GM13977 (cell line): ENCODE measurements around the gene PDGFA.

ENCODE experiments used
- DNase-seq: peaks from one replicate; pipeline ENCODE4 v3.0.0; 2012; ENCODE audit warnings: low spot score
- in situ Hi-C: fragments of 300-500 bp; cut with MboI; formaldehyde crosslinking; loops from one replicate; pipeline ENCODE4 v1.12.0; 2022; ENCODE audit warnings: low sequenced_read_pairs, low pct_unique_long_range_greater_than_20kb, mixed read lengths, inconsistent platforms; ENCODE audit not compliant: unreplicated experiment
- TF ChIP-seq, protein P1 (sequence below): IDR thresholded peaks from 2 replicates; pipeline ENCODE4 v1.5.1; 2012; ENCODE audit warnings: mild to moderate bottlenecking, control low read depth; ENCODE audit not compliant: insufficient read depth; ENCODE audit errors: extremely low read depth, missing control alignments

The PDGFA gene

GRCh38 chr7:462173-463103 is 57.2 kb downstream of the PDGFA start:
- in situ Hi-C loops = no loop called here
- TF ChIP-seq, protein P1, sequence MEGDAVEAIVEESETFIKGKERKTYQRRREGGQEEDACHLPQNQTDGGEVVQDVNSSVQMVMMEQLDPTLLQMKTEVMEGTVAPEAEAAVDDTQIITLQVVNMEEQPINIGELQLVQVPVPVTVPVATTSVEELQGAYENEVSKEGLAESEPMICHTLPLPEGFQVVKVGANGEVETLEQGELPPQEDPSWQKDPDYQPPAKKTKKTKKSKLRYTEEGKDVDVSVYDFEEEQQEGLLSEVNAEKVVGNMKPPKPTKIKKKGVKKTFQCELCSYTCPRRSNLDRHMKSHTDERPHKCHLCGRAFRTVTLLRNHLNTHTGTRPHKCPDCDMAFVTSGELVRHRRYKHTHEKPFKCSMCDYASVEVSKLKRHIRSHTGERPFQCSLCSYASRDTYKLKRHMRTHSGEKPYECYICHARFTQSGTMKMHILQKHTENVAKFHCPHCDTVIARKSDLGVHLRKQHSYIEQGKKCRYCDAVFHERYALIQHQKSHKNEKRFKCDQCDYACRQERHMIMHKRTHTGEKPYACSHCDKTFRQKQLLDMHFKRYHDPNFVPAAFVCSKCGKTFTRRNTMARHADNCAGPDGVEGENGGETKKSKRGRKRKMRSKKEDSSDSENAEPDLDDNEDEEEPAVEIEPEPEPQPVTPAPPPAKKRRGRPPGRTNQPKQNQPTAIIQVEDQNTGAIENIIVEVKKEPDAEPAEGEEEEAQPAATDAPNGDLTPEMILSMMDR = no peak
- no peak for DNase-seq

GRCh38 chr7:461453-462172 is 58.0 kb downstream of the PDGFA start:
- TF ChIP-seq, protein P1 = no peak
- in situ Hi-C loops = no loop called here
- no peak for DNase-seq

- no peak for DNase-seq
Observed at GRCh38 chr7:461117-461452, 58.6 kb downstream of the PDGFA start.

GRCh38 chr7:460374-461116 is 59.1 kb downstream of the PDGFA start:
- DNase-seq = no peak
- TF ChIP-seq, protein P1 = no peak
- in situ Hi-C loops = no loop called here

More at GRCh38 chr7:461117-461452, 58.6 kb downstream of the PDGFA start:
- TF ChIP-seq, protein P1 = no peak
- in situ Hi-C loops = no loop called here

GRCh38 chr7:459584-460373 is 59.9 kb downstream of the PDGFA start:
- no peak for DNase-seq
- TF ChIP-seq, protein P1 = no peak
- in situ Hi-C loops = no loop called here
